SK-N-SH treated with all-trans-retinoic acid at 6 μM for 48 hours (cell line): ENCODE results near the gene PIWIL4.

Experiments
- ATAC-seq: fragments of 200-7000 bp; cut with Tn5 transposase; 3 replicates; pipeline ENCODE4 v1.9.1; 2020; ENCODE audit warnings: mild to moderate bottlenecking, moderate library complexity
- ARNTL ChIP-seq: fragments of 450-650 bp; formaldehyde crosslinking; IDR thresholded peaks from 2 replicates; pipeline ENCODE4 v1.5.0; 2020; ENCODE audit warnings: low read depth, mild to moderate bottlenecking, moderate library complexity, borderline replicate concordance
- BACH2 ChIP-seq: fragments of 250-450 bp; sonication (Bioruptor Pico); IDR thresholded peaks from 2 replicates; pipeline ENCODE4 v1.9.0; 2021; ENCODE audit warnings: mild to moderate bottlenecking, borderline replicate concordance
- CREB5 ChIP-seq: fragments of 250-450 bp; sonication (Bioruptor Pico); IDR thresholded peaks from 2 replicates; pipeline ENCODE4 v1.5.1; 2020; ENCODE audit warnings: low read depth, mild to moderate bottlenecking, moderate library complexity
- CSDC2 ChIP-seq: fragments of 250-450 bp; sonication (Bioruptor Pico); IDR thresholded peaks from 2 replicates; pipeline ENCODE4 v1.5.0; 2020; ENCODE audit warnings: mild to moderate bottlenecking, moderate library complexity
- CSRNP3 ChIP-seq: fragments of 250-450 bp; sonication (Bioruptor Pico); IDR thresholded peaks from 2 replicates; pipeline ENCODE4 v1.5.1; 2021; ENCODE audit warnings: mild to moderate bottlenecking, moderate library complexity
- ESRRG ChIP-seq: fragments of 250-450 bp; sonication (Bioruptor Pico); IDR thresholded peaks from 2 replicates; pipeline ENCODE4 v1.6.1; 2021; ENCODE audit warnings: mild to moderate bottlenecking
- GLIS3 ChIP-seq: fragments of 250-450 bp; sonication (Bioruptor Pico); IDR thresholded peaks from 2 replicates; pipeline ENCODE4 v1.5.0; 2020; ENCODE audit warnings: mild to moderate bottlenecking, moderate library complexity
- ISL1 ChIP-seq: fragments of 250-450 bp; sonication (Bioruptor Pico); IDR thresholded peaks from 2 replicates; pipeline ENCODE4 v2.1.2; 2022; ENCODE audit warnings: mild to moderate bottlenecking, moderate library complexity
- OSR1 ChIP-seq: fragments of 250-450 bp; sonication (Bioruptor Pico); IDR thresholded peaks from 2 replicates; pipeline ENCODE4 v1.8.0; 2022; ENCODE audit warnings: moderate library complexity, mild to moderate bottlenecking, inconsistent platforms
- PPARA ChIP-seq: fragments of 250-450 bp; sonication (Bioruptor Pico); IDR thresholded peaks from 2 replicates; pipeline ENCODE4 v1.5.0; 2020; ENCODE audit warnings: mild to moderate bottlenecking, borderline replicate concordance
- SNAI2 ChIP-seq: fragments of 250-450 bp; sonication (Bioruptor Pico); IDR thresholded peaks from 2 replicates; pipeline ENCODE4 v1.5.0; 2020; ENCODE audit warnings: mild to moderate bottlenecking, moderate library complexity
- TCF4 ChIP-seq: fragments of 250-450 bp; sonication (Bioruptor Pico); IDR thresholded peaks from 2 replicates; pipeline ENCODE4 v1.8.0; 2021; ENCODE audit warnings: mild to moderate bottlenecking, moderate library complexity, borderline replicate concordance
- TOX ChIP-seq: fragments of 250-450 bp; sonication (Bioruptor Pico); IDR thresholded peaks from 2 replicates; pipeline ENCODE4 v1.8.0; 2021; ENCODE audit warnings: mild to moderate bottlenecking, moderate library complexity, borderline replicate concordance
- ZC3H10 ChIP-seq: fragments of 250-450 bp; sonication (Bioruptor Pico); IDR thresholded peaks from 2 replicates; pipeline ENCODE4 v1.5.1; 2021; ENCODE audit warnings: mild to moderate bottlenecking, moderate library complexity
- ZFP3 ChIP-seq: fragments of 250-450 bp; sonication (Bioruptor Pico); IDR thresholded peaks from 2 replicates; pipeline ENCODE4 v1.5.0; 2020; ENCODE audit warnings: mild to moderate bottlenecking, moderate library complexity
- ZFP30 ChIP-seq: fragments of 450-650 bp; formaldehyde crosslinking; IDR thresholded peaks from 2 replicates; pipeline ENCODE4 v1.5.0; 2022; ENCODE audit warnings: mild to moderate bottlenecking, moderate library complexity
- ZNF565 ChIP-seq: fragments of 450-650 bp; formaldehyde crosslinking; conservative IDR thresholded peaks from 2 replicates; pipeline ENCODE4 v1.5.0; 2020; ENCODE audit warnings: low read depth, mild to moderate bottlenecking, moderate library complexity
- ZNF70 ChIP-seq: fragments of 450-650 bp; formaldehyde crosslinking; IDR thresholded peaks from 2 replicates; pipeline ENCODE4 v1.5.0; 2020; ENCODE audit warnings: mild to moderate bottlenecking, moderate library complexity
- ZNF8 ChIP-seq: fragments of 450-650 bp; formaldehyde crosslinking; IDR thresholded peaks from 2 replicates; pipeline ENCODE4 v1.5.0; 2020; ENCODE audit warnings: mild to moderate bottlenecking, moderate library complexity
- TF ChIP-seq, protein P1 (sequence below): fragments of 250-450 bp; sonication (Bioruptor Pico); IDR thresholded peaks from 2 replicates; pipeline ENCODE4 v1.8.0; 2021; ENCODE audit warnings: low read depth, mild to moderate bottlenecking, moderate library complexity, borderline replicate concordance
- TF ChIP-seq, protein P2 (sequence below): fragments of 250-450 bp; sonication (Bioruptor Pico); IDR thresholded peaks from 2 replicates; pipeline ENCODE4 v1.8.0; 2020; ENCODE audit warnings: mild to moderate bottlenecking, moderate library complexity, borderline replicate concordance
- TF ChIP-seq, protein P3 (sequence below): fragments of 250-450 bp; sonication (Bioruptor Pico); IDR thresholded peaks from 2 replicates; pipeline ENCODE4 v1.5.0; 2020; ENCODE audit warnings: mild to moderate bottlenecking, moderate library complexity

The PIWIL4 gene

DNA sequence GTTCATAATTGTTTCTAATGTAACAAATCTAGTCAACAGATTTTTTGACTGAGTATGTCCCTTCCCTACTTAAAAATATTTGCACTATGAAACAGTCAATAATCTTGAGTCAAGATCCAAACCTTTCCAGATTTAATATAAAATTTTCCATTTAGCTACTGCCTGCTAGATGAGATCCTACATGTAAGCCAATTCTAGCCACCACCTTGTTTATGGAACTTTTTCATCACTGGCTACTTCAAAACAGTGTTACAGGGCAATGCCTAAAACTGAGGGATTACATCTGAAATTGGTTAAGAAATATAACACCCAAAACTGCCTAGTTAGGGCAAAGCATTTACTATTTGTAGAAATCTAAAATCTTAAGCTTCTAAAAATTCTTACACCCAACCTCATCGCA lies 34.0 kb upstream of the PIWIL4 start:
- ATAC-seq, result no peak
- TF ChIP-seq, protein P1, sequence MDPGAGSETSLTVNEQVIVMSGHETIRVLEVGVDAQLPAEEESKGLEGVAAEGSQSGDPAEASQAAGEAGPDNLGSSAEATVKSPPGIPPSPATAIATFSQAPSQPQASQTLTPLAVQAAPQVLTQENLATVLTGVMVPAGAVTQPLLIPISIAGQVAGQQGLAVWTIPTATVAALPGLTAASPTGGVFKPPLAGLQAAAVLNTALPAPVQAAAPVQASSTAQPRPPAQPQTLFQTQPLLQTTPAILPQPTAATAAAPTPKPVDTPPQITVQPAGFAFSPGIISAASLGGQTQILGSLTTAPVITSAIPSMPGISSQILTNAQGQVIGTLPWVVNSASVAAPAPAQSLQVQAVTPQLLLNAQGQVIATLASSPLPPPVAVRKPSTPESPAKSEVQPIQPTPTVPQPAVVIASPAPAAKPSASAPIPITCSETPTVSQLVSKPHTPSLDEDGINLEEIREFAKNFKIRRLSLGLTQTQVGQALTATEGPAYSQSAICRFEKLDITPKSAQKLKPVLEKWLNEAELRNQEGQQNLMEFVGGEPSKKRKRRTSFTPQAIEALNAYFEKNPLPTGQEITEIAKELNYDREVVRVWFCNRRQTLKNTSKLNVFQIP (CRISPR knock-in tag), result no peak
- TF ChIP-seq ARNTL (CRISPR knock-in tag) (no peak), ZFP3 (CRISPR knock-in tag) (no peak), CSRNP3 (no peak)
- TF ChIP-seq, protein P2, sequence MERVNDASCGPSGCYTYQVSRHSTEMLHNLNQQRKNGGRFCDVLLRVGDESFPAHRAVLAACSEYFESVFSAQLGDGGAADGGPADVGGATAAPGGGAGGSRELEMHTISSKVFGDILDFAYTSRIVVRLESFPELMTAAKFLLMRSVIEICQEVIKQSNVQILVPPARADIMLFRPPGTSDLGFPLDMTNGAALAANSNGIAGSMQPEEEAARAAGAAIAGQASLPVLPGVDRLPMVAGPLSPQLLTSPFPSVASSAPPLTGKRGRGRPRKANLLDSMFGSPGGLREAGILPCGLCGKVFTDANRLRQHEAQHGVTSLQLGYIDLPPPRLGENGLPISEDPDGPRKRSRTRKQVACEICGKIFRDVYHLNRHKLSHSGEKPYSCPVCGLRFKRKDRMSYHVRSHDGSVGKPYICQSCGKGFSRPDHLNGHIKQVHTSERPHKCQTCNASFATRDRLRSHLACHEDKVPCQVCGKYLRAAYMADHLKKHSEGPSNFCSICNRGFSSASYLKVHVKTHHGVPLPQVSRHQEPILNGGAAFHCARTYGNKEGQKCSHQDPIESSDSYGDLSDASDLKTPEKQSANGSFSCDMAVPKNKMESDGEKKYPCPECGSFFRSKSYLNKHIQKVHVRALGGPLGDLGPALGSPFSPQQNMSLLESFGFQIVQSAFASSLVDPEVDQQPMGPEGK (CRISPR knock-in tag), result no peak

GRCh38 chr11:94533696-94534630 lies 33.2 kb upstream of the PIWIL4 start:
- no peak for ATAC-seq

More at GRCh38 chr11:94533696-94534630, 33.2 kb upstream of the PIWIL4 start:
- TF ChIP-seq ZC3H10, result no peak
- TF ChIP-seq, protein P2 (CRISPR knock-in tag), result no peak
- no peak for TF ChIP-seq ZNF565 (CRISPR knock-in tag)
- no peak for TF ChIP-seq PPARA (CRISPR knock-in tag)
- TF ChIP-seq, protein P3, sequence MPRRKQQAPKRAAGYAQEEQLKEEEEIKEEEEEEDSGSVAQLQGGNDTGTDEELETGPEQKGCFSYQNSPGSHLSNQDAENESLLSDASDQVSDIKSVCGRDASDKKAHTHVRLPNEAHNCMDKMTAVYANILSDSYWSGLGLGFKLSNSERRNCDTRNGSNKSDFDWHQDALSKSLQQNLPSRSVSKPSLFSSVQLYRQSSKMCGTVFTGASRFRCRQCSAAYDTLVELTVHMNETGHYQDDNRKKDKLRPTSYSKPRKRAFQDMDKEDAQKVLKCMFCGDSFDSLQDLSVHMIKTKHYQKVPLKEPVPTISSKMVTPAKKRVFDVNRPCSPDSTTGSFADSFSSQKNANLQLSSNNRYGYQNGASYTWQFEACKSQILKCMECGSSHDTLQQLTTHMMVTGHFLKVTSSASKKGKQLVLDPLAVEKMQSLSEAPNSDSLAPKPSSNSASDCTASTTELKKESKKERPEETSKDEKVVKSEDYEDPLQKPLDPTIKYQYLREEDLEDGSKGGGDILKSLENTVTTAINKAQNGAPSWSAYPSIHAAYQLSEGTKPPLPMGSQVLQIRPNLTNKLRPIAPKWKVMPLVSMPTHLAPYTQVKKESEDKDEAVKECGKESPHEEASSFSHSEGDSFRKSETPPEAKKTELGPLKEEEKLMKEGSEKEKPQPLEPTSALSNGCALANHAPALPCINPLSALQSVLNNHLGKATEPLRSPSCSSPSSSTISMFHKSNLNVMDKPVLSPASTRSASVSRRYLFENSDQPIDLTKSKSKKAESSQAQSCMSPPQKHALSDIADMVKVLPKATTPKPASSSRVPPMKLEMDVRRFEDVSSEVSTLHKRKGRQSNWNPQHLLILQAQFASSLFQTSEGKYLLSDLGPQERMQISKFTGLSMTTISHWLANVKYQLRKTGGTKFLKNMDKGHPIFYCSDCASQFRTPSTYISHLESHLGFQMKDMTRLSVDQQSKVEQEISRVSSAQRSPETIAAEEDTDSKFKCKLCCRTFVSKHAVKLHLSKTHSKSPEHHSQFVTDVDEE (CRISPR knock-in tag), result no peak
- TF ChIP-seq CSDC2 (CRISPR knock-in tag), result no peak
- TF ChIP-seq ESRRG (CRISPR knock-in tag), result no peak
- no peak for TF ChIP-seq ZFP30 (CRISPR knock-in tag)
- TF ChIP-seq CREB5, result no peak
- no peak for TF ChIP-seq SNAI2 (CRISPR knock-in tag)
- no peak for TF ChIP-seq OSR1 (CRISPR knock-in tag)
- no peak for TF ChIP-seq BACH2
- no peak for TF ChIP-seq GLIS3
- TF ChIP-seq ZNF70 (CRISPR knock-in tag), result no peak
- TF ChIP-seq TCF4, result no peak
- TF ChIP-seq CSRNP3, result no peak
- no peak for TF ChIP-seq ZFP3 (CRISPR knock-in tag)
- no peak for TF ChIP-seq ZNF8 (CRISPR knock-in tag)
- TF ChIP-seq ISL1 (CRISPR knock-in tag), result no peak
- TF ChIP-seq TOX, result no peak
